SU-DHL-6 (cell line): ENCODE measurements around the gene ARHGAP44.

Experiments
- EZH2phosphoT487 ChIP-seq: fragments of 200-600 bp; sonication (generic), shearing (Covaris generic); conservative IDR thresholded peaks from 2 replicates; pipeline ENCODE4 v1.6.1; 2018; ENCODE audit warnings: mild to moderate bottlenecking, antibody characterized with exemption, low read length, moderate library complexity, mixed read lengths
- TF ChIP-seq, protein P1 (sequence below): fragments of 200-600 bp; sonication (generic); IDR thresholded peaks from one replicate; pipeline ENCODE4 v1.5.1; 2017; ENCODE audit warnings: antibody characterized with exemption, mild to moderate bottlenecking, low read length, moderate library complexity; ENCODE audit not compliant: insufficient read depth, poor library complexity, severe bottlenecking

GRCh38 chr17:13014801-13015200 is 225.5 kb downstream of the ARHGAP44 start:
- TF ChIP-seq, protein P1, sequence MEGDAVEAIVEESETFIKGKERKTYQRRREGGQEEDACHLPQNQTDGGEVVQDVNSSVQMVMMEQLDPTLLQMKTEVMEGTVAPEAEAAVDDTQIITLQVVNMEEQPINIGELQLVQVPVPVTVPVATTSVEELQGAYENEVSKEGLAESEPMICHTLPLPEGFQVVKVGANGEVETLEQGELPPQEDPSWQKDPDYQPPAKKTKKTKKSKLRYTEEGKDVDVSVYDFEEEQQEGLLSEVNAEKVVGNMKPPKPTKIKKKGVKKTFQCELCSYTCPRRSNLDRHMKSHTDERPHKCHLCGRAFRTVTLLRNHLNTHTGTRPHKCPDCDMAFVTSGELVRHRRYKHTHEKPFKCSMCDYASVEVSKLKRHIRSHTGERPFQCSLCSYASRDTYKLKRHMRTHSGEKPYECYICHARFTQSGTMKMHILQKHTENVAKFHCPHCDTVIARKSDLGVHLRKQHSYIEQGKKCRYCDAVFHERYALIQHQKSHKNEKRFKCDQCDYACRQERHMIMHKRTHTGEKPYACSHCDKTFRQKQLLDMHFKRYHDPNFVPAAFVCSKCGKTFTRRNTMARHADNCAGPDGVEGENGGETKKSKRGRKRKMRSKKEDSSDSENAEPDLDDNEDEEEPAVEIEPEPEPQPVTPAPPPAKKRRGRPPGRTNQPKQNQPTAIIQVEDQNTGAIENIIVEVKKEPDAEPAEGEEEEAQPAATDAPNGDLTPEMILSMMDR, result no peak
- no peak for TF ChIP-seq EZH2phosphoT487
